Cardiac fibroblast (primary cell): ENCODE results near the gene TIPARP.
"Not testable (repeated sequence)": the region's sequence is repeated elsewhere in the genome, so short reads cannot be mapped to it uniquely, and the experiment has no call there.

Source experiments
- DNase-seq, 2 donors: peaks; one replicate each; pipeline versions ENCODE4 v3.0.0 to v3.0.0-alpha.2; 2010; ENCODE audit warnings: low read depth in 2 of 2
- H3K4me3 ChIP-seq, 2 donors: replicated peaks in 1 of 2; 1 replicate in 1 of 2; 2 replicates in 1 of 2; pipeline ENCODE4 v1.5.1; 2011; ENCODE audit warnings: low read depth in 2 of 2, low read length in 2 of 2, mild to moderate bottlenecking in 2 of 2, moderate library complexity in 1 of 2
- CTCF ChIP-seq: IDR thresholded peaks from one replicate; pipeline ENCODE4 v1.5.1; 2011; ENCODE audit warnings: low read depth, mild to moderate bottlenecking, low read length, inconsistent platforms

TIPARP gene

GRCh38 chr3:156727519-156728205 lies 53.3 kb downstream of the TIPARP start:
- no peak for TF ChIP-seq CTCF
- peak in 1 of 2 donors; percentile 49 for DNase-seq
- no peak overlapping the region for H3K4me3 ChIP-seq

DNA sequence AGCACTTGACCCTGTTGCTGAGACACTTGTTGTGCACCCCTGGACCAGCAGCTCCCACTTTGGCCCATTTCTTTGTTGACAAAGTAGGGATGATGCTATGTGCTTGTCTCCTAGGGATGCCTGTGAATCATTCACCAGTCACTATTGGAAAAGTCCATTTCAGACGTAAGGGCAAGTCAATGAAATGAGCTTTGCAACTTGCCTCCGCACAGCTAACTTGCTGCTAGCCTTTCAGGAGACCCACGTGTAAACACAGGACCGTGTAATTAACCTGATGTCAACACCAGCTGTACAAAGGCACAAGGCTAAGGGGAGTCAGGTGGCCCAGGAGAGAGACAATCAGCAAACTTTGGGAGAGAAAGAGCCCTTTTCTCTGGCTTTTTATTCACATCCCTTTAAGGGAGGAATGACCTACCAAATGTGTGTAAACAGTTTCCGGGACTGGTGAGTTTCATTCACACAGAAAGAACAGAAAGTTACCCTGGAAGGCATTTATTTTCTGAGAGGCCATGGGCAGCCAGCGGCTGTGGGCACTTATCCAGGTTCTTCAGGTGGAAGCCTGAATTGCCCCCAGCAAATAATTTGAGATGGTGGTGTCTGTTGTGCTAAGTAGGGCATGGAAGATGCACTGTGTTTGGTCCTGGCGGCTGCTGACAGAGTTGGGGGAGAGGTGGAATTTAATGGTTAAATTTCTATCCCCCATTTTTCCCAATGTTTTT lies 54.0 kb downstream of the TIPARP start:
- no peak overlapping the region for H3K4me3 ChIP-seq
- peak in 1 of 2 donors; percentile 67 for DNase-seq
- no peak for TF ChIP-seq CTCF

GRCh38 chr3:156729460-156730179 lies 55.2 kb downstream of the TIPARP start:
- no peak overlapping the region for H3K4me3 ChIP-seq
- no peak for TF ChIP-seq CTCF
- no peak for DNase-seq

DNA sequence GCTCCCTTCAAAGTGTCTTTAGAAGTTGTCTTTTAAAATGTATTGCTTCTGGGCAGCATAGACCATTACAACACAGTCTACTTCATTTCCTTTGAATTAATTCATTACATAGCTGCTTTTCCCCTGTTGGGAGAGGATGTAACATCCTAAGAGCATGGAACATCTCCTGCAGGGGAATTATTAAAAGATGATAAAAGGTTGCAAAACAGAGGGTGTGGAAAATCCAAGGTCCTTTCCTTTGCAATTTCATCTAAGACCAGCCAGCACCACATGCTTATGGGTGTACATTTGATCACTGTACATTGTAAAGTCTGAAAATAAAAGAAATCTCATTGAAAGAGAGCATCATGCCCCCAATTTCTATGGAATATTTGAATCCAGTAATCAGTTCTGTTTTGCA lies 57.4 kb downstream of the TIPARP start:
- H3K4me3 ChIP-seq = no peak overlapping the region
- TF ChIP-seq CTCF = no peak
- DNase-seq = no peak

GRCh38 chr3:156732261-156732660 lies 57.9 kb downstream of the TIPARP start:
- H3K4me3 ChIP-seq = no peak overlapping the region
- no peak for DNase-seq
- no peak for TF ChIP-seq CTCF

DNA sequence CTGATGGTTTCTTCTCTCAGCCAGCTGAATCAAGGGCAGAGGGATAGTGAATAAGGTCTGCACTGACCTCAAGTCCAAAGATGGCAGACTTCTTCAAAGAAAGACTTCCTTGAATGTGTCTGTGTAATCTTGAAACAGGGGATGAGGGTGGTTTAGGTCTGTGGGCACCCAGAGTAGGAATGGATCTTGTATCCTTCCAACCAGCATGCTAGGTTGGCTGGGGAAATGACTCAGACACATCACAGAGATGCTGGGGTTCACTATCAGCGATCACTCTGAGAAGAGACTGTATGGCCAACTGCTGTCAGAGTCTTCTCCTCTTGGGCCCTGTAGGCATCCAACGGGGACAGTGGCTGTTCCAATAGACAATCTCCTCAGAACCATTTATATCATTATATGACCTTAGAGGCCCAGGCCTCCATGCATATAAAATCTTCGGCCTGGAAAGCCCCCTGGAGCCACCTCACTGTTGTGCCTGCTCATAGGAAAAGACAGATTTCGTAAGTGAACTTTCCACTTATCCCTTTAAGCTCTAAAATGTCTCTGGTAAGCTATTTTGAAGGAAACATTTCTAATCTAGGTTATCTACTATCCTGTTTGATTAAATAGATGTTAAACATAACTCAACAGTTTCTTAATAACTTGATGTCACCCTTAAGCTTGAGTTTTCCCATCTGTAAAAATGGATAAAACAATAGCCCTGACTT lies 58.5 kb downstream of the TIPARP start:
- DNase-seq = no peak
- TF ChIP-seq CTCF = no peak
- no peak overlapping the region for H3K4me3 ChIP-seq

DNA sequence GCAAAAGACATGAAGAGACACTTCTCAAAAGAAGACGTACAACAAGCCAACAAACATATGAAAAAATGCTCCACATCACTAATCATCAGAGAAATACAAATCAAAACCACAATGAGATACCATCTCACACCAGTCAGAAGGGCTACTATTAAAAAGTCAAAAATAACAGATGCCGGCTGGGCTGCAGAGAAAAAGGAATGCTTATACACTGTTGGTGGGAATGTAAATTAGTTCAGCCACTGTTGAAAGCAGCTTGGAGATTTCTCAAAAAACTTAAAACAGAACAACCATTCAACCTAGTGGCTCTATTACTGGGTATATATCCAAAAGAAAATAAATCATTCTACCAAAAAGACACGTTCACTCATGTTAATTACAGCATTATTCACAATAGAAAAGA lies 60.3 kb downstream of the TIPARP start:
- peak in 1 of 2 donors; percentile 24 for DNase-seq
- H3K4me3 ChIP-seq = not testable (repeated sequence)
